ENCODE measurements around the gene P2RX4.

DNA sequence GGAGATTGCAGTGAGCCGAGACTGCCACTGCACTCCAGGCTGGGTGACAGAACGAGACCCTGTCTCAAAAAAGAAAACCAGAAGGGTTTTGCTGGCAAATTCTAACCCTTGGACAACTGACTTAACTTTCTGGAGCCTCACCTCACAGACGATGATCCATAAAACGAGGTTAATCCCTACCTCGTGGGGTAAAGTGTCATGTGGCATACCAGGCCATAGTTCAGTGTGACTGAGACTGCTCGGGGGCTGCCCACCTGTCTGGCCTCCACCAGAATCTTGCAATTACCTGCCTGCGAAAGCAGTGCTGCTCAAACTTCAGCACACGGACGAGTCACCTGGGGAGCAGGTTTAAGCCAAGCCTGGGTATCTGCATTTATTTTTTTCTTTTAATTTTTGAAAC is 26.8 kb downstream of the P2RX4 start:
- TF ChIP-seq POLR2AphosphoS5 (IDR thresholded peaks at IDR 0.05) (no peak), CTCF (IDR thresholded peaks at IDR 0.05) (no peak)

All from upper lobe of left lung (tissue), 4 donors.